GM23248 (cell line): Measurements from ENCODE around the gene IL6. TPM values are rescaled to one million over a fixed set of nuclear protein-coding genes. Genes with fewer than 3 reads are reported as not detected.

Source experiments
- DNase-seq: peaks from one replicate; pipeline ENCODE4 v3.0.0-alpha.2; 2015
- H2AFZ ChIP-seq: fragments of 200-600 bp; sonication (generic); 2 replicates; pipeline ENCODE4 v1.6.1; 2016; ENCODE audit warnings: antibody characterized with exemption
- H3F3A ChIP-seq: fragments of 200-600 bp; sonication (generic); 2 replicates; pipeline ENCODE4 v1.6.1; 2016; ENCODE audit warnings: mild to moderate bottlenecking, antibody characterized with exemption, mixed run types; ENCODE audit not compliant: insufficient read depth
- H3K27ac ChIP-seq: fragments of 200-600 bp; sonication (generic); 2 replicates; pipeline ENCODE4 v1.5.1; 2016; ENCODE audit warnings: mild to moderate bottlenecking
- H3K27me3 ChIP-seq: fragments of 200-600 bp; sonication (generic); replicated peaks from 2 replicates; pipeline ENCODE4 v1.6.1; 2016; ENCODE audit warnings: mild to moderate bottlenecking; ENCODE audit not compliant: insufficient read depth
- H3K36me3 ChIP-seq: fragments of 200-600 bp; sonication (generic); 2 replicates; pipeline ENCODE4 v1.6.1; 2016; ENCODE audit warnings: low read depth, mild to moderate bottlenecking
- H3K4me1 ChIP-seq: fragments of 200-600 bp; sonication (generic); 2 replicates; pipeline ENCODE4 v1.6.1; 2016; ENCODE audit warnings: mild to moderate bottlenecking; ENCODE audit not compliant: insufficient read depth
- H3K4me2 ChIP-seq: fragments of 200-600 bp; sonication (generic); one replicate; pipeline ENCODE4 v1.6.1; 2016; ENCODE audit warnings: mild to moderate bottlenecking; ENCODE audit not compliant: unreplicated experiment
- H3K4me3 ChIP-seq: fragments of 200-600 bp; sonication (generic); 2 replicates; pipeline ENCODE4 v1.5.1; 2016; ENCODE audit warnings: mild to moderate bottlenecking
- H3K79me2 ChIP-seq: fragments of 200-600 bp; sonication (generic); 2 replicates; pipeline ENCODE4 v1.6.1; 2016; ENCODE audit warnings: mild to moderate bottlenecking; ENCODE audit not compliant: insufficient read depth
- H3K9ac ChIP-seq: fragments of 200-600 bp; sonication (generic); 2 replicates; pipeline ENCODE4 v1.6.1; 2016; ENCODE audit warnings: mild to moderate bottlenecking
- H3K9me2 ChIP-seq: fragments of 200-600 bp; sonication (generic); 2 replicates; pipeline ENCODE4 v1.6.1; 2016; ENCODE audit warnings: mixed run types, mild to moderate bottlenecking, moderate library complexity; ENCODE audit not compliant: insufficient read depth
- H3K9me3 ChIP-seq: fragments of 200-600 bp; sonication (generic); one replicate; pipeline ENCODE4 v1.6.1; 2017; ENCODE audit warnings: low read depth
- H4K20me1 ChIP-seq: fragments of 200-600 bp; sonication (generic); 2 replicates; pipeline ENCODE4 v1.6.0; 2016; ENCODE audit not compliant: insufficient read depth
- EZH2 ChIP-seq: fragments of 200-600 bp; sonication (generic); IDR thresholded peaks from 2 replicates; pipeline ENCODE4 v1.6.1; 2018; ENCODE audit warnings: antibody characterized with exemption, mild to moderate bottlenecking; ENCODE audit not compliant: insufficient read depth, poor library complexity, severe bottlenecking
- EZH2phosphoT487 ChIP-seq: fragments of 200-600 bp; sonication (generic); IDR thresholded peaks from 2 replicates; pipeline ENCODE4 v1.6.1; 2018; ENCODE audit warnings: antibody characterized with exemption, moderate library complexity, mild to moderate bottlenecking, low read depth; ENCODE audit not compliant: insufficient read depth
- WGBS, 2 experiments: methylation state at CpG; one replicate each; pipeline ENCODE4 v1.1.6; 2015 to 2017; ENCODE audit warnings: low lambda C conversion rate in 2 of 2, low coverage in 1 of 2; ENCODE audit errors: missing lambda C conversion rate in 2 of 2; 5-methylcytosine and 5-hydroxymethylcytosine counted together
- in situ Hi-C: fragments of 300-500 bp; cut with MboI; formaldehyde crosslinking; loops from 2 replicates; pipeline ENCODE4 v1.15.0; 2020
- polyA plus RNA-seq: library from polyadenylated mRNA; unstranded; fragments of >200 nt; fragmentation: Nextera tagmentation; extraction: Ambion mirVana; gene quantifications from 2 replicates; pipeline ENCODE4 v1.2.1, GENCODE V29; 2016
- total RNA-seq: library from RNA; depleted of rRNA; stranded (reverse); fragments of >200 nt; shearing (Covaris generic); gene quantifications from 2 replicates; pipeline ENCODE4 v1.2.3, GENCODE V29; 2014

IL6 gene
- total and polyA plus RNA-seq, 2 experiments from 2014 or later: 18.7 to 30.6 TPM

- WGBS, 2 experiments: 85 to 90% methylated on average over 4 of the region's 4 CpGs
These were observed 16.0 kb downstream of the IL6 start for GRCh38 chr7:22743014-22743413.

GRCh38 chr7:22751341-22751740 is 24.3 kb downstream of the IL6 start:
- no peak for DNase-seq
- no peaks in the 10 kb centered on the region for H3K36me3 ChIP-seq
- H3K9me2 ChIP-seq: no peaks in the 10 kb centered on the region; the same call in 1 of the 2 replicates
- no peaks in the 10 kb centered on the region for H4K20me1 ChIP-seq
- no peak overlapping the region for H3K4me2 ChIP-seq
- no peaks in the 10 kb centered on the region for H3K4me1 ChIP-seq
- WGBS, 2 experiments: 74 to 78% methylated on average over 1 of the region's 1 CpG
- no peak overlapping the region for H3K27ac ChIP-seq
- TF ChIP-seq EZH2phosphoT487 (no peak), EZH2 (no peak)
- in situ Hi-C loops: no loop called here
- no peak overlapping the region for H2AFZ ChIP-seq
- H3K9ac ChIP-seq: no peak overlapping the region
- no peaks in the 10 kb centered on the region for H3K9me3 ChIP-seq
- no peaks in the 10 kb centered on the region for H3K27me3 ChIP-seq
- H3F3A ChIP-seq: no peaks in the 10 kb centered on the region
- H3K79me2 ChIP-seq: no peaks in the 10 kb centered on the region
- H3K4me3 ChIP-seq: no peak overlapping the region

More at GRCh38 chr7:22743014-22743413, 16.0 kb downstream of the IL6 start:
- Histone ChIP-seq H3K4me3 (no peak overlapping the region), H3K9ac (no peak overlapping the region), H3K4me1 (no peaks in the 10 kb centered on the region), H3K9me2 (no peaks in the 10 kb centered on the region; the same call in 1 of the 2 replicates), H4K20me1 (no peaks in the 10 kb centered on the region), H3K36me3 (no peaks in the 10 kb centered on the region), H2AFZ (no peak overlapping the region), H3F3A (no peaks in the 10 kb centered on the region), H3K9me3 (no peaks in the 10 kb centered on the region), H3K4me2 (no peak overlapping the region), H3K79me2 (no peaks in the 10 kb centered on the region), H3K27ac (no peak overlapping the region), H3K27me3 (no peaks in the 10 kb centered on the region)
- no peak for TF ChIP-seq EZH2phosphoT487
- TF ChIP-seq EZH2: no peak
- in situ Hi-C loops: no loop called here
- no peak for DNase-seq

GRCh38 chr7:22757338-22757994 is 30.5 kb downstream of the IL6 start:
- TF ChIP-seq EZH2 (no peak), EZH2phosphoT487 (no peak)
- no peak overlapping the region for H3K27ac ChIP-seq

GRCh38 chr7:22758576-22758975 is 31.6 kb downstream of the IL6 start:
- Histone ChIP-seq H2AFZ (no peak overlapping the region), H4K20me1 (no peaks in the 10 kb centered on the region), H3K4me1 (no peaks in the 10 kb centered on the region), H3K27ac (no peak overlapping the region), H3F3A (peaks cover 6% of the 10 kb centered on the region; the same call in 1 of the 2 replicates), H3K4me3 (no peak overlapping the region), H3K9me2 (no peaks in the 10 kb centered on the region), H3K4me2 (no peak overlapping the region), H3K36me3 (no peaks in the 10 kb centered on the region), H3K9me3 (no peaks in the 10 kb centered on the region), H3K9ac (no peak overlapping the region), H3K79me2 (no peaks in the 10 kb centered on the region), H3K27me3 (no peaks in the 10 kb centered on the region)
- in situ Hi-C loops: no loop called here
- no peak for DNase-seq
- WGBS, 2 experiments: 95 to 98% methylated on average over 2 of the region's 2 CpGs
- TF ChIP-seq EZH2phosphoT487: no peak
- TF ChIP-seq EZH2: no peak

More at GRCh38 chr7:22757338-22757994, 30.5 kb downstream of the IL6 start:
- no peak for DNase-seq
- Histone ChIP-seq H3K4me2 (no peak overlapping the region), H3F3A (peaks cover 6% of the 10 kb centered on the region; the same call in 1 of the 2 replicates), H4K20me1 (no peaks in the 10 kb centered on the region), H3K36me3 (no peaks in the 10 kb centered on the region), H3K4me1 (no peaks in the 10 kb centered on the region), H3K9ac (no peak overlapping the region), H3K9me3 (no peaks in the 10 kb centered on the region), H3K79me2 (no peaks in the 10 kb centered on the region), H3K27me3 (no peaks in the 10 kb centered on the region), H3K9me2 (no peaks in the 10 kb centered on the region), H3K4me3 (no peak overlapping the region), H2AFZ (no peak overlapping the region)
- 18 to 21% methylated on average over 1 of the region's 1 CpG for WGBS, 2 experiments
- in situ Hi-C loops: no loop called here
